HFF-Myc (cell line): ENCODE results near the gene DSG2.

ENCODE experiments used
- DNase-seq: peaks from one replicate; pipeline ENCODE4 v3.0.0-alpha.2; 2011; ENCODE audit warnings: low read depth; ENCODE audit errors: extremely low read depth
- H3K4me3 ChIP-seq: replicated peaks from 2 replicates; pipeline ENCODE4 v1.5.1; 2011; ENCODE audit warnings: low read depth, mild to moderate bottlenecking, control low read depth, low read length
- TF ChIP-seq, protein P1 (sequence below): IDR thresholded peaks from 2 replicates; pipeline ENCODE4 v1.5.1; 2012; ENCODE audit warnings: mild to moderate bottlenecking, low read depth, low read length, control low read depth; ENCODE audit errors: missing control alignments

The DSG2 gene

DNA sequence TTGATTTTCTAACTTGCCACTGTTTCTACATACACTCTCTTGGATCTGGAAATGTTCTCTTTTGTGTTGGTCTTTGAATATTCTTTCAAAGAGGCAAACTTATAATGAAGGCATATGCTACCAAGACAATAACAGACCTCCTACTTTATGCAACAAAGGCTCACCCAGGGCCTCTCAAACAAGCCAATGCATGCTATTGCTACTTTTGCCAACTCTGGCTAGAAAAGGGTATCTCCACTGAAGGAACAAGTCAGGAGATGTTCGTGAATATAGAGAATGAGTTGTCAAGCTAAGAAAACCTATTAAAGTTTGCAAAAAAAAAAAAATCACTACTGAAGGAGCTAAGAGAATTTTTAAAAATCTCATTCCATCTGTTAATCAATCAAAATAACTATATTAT is 15.9 kb upstream of the DSG2 start:
- TF ChIP-seq, protein P1, sequence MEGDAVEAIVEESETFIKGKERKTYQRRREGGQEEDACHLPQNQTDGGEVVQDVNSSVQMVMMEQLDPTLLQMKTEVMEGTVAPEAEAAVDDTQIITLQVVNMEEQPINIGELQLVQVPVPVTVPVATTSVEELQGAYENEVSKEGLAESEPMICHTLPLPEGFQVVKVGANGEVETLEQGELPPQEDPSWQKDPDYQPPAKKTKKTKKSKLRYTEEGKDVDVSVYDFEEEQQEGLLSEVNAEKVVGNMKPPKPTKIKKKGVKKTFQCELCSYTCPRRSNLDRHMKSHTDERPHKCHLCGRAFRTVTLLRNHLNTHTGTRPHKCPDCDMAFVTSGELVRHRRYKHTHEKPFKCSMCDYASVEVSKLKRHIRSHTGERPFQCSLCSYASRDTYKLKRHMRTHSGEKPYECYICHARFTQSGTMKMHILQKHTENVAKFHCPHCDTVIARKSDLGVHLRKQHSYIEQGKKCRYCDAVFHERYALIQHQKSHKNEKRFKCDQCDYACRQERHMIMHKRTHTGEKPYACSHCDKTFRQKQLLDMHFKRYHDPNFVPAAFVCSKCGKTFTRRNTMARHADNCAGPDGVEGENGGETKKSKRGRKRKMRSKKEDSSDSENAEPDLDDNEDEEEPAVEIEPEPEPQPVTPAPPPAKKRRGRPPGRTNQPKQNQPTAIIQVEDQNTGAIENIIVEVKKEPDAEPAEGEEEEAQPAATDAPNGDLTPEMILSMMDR, result no peak
- no peak for DNase-seq
- H3K4me3 ChIP-seq, result no peak overlapping the region

GRCh38 chr18:31483396-31483795 is 14.6 kb upstream of the DSG2 start:
- DNase-seq, result no peak
- TF ChIP-seq, protein P1, result no peak
- no peak overlapping the region for H3K4me3 ChIP-seq

GRCh38 chr18:31484461-31484860 is 13.5 kb upstream of the DSG2 start:
- H3K4me3 ChIP-seq, result no peak overlapping the region
- TF ChIP-seq, protein P1, result no peak
- no peak for DNase-seq

GRCh38 chr18:31486165-31486564 is 11.8 kb upstream of the DSG2 start:
- TF ChIP-seq, protein P1, result no peak
- no peak for DNase-seq

DNA sequence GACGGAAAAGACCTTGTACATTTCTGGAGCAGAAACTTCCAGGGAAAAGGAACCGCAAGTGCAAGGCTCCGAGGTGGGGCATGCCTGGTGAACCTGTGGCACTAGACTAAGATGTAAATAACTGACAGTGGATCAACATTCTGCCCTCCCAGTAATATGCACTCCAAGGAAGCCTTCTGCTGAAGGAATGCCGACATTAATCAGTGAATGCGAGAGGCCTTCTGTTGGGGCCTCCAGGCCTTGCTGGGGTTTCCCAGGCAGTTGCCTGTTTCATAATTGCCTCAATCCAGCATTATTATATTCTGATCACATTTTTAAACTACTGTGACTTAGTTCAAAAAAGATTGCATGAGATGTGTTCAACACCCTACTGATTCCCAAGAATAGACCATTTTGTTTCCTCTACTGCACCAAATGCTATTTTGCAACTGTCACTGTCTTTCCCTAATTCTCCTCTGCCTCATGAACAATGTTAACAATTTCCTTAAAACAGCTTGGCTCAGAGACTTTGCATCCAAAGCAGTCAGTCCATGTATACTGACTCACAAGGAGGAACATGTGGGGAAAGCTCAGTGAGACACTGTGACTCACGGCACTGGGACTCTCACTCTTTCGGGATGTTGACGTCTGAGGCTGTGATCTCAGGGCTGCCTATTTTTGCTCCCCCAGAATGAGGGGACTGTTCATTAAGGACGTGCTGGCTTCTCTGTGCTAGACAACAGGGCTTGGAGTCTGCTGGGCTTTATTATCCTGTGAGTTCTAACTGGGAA is 10.5 kb upstream of the DSG2 start:
- H3K4me3 ChIP-seq, result no peak overlapping the region
- TF ChIP-seq, protein P1, result no peak
- no peak for DNase-seq

More at GRCh38 chr18:31486165-31486564, 11.8 kb upstream of the DSG2 start:
- no peak overlapping the region for H3K4me3 ChIP-seq

GRCh38 chr18:31489311-31489710 is 8.7 kb upstream of the DSG2 start:
- TF ChIP-seq, protein P1, result no peak
- no peak overlapping the region for H3K4me3 ChIP-seq
- no peak for DNase-seq
